H1 (cell line): ENCODE measurements around the gene RBP7. TPM values are rescaled to one million over a fixed set of nuclear protein-coding genes. Genes with fewer than 3 reads are reported as not detected.

Experiments used
- CBX5 ChIP-seq: fragments of 300-800, 300-1000 bp; sonication (generic); IDR thresholded peaks from 2 replicates; pipeline ENCODE4 v1.7.1; 2016; ENCODE audit warnings: antibody characterized with exemption, low read length, low read depth
- CHD7 ChIP-seq: fragments of 300-600 bp; sonication (generic); IDR thresholded peaks from 2 replicates; pipeline ENCODE4 v1.7.1; 2012; ENCODE audit warnings: low read length, moderate library complexity, mild to moderate bottlenecking, inconsistent platforms; ENCODE audit not compliant: insufficient replicate concordance
- CREB1 ChIP-seq: IDR thresholded peaks from 2 replicates; pipeline ENCODE4 v1.6.1; 2012; ENCODE audit warnings: inconsistent platforms
- GTF2F1 ChIP-seq: IDR thresholded peaks from 2 replicates; pipeline ENCODE4 v1.6.1; 2012; ENCODE audit warnings: low read depth, low read length, improper control_type of control experiment, borderline replicate concordance
- KDM4A ChIP-seq: IDR thresholded peaks from one replicate; pipeline ENCODE4 v1.7.1; 2012; ENCODE audit warnings: low read depth, mild to moderate bottlenecking, moderate library complexity, low read length, inconsistent platforms; ENCODE audit not compliant: severe bottlenecking
- KDM5A ChIP-seq: fragments of 200-600 bp; IDR thresholded peaks from 2 replicates; pipeline ENCODE4 v1.7.1; 2012; ENCODE audit warnings: mild to moderate bottlenecking, low read length, inconsistent platforms, mixed read lengths
- NRF1 ChIP-seq: IDR thresholded peaks from 2 replicates; pipeline ENCODE4 v1.6.1; 2011; ENCODE audit warnings: mild to moderate bottlenecking, low read depth, low read length, improper control_type of control experiment
- POU5F1 ChIP-seq: IDR thresholded peaks from 2 replicates; pipeline ENCODE4 v1.6.1; 2011; ENCODE audit warnings: low read depth, mild to moderate bottlenecking, low read length, moderate library complexity
- RNF2 ChIP-seq: fragments of 200-900, 300-1000 bp; sonication (generic); IDR thresholded peaks from 2 replicates; pipeline ENCODE4 v1.7.1; 2016; ENCODE audit warnings: borderline replicate concordance, low read depth, mild to moderate bottlenecking, antibody characterized with exemption, low read length; ENCODE audit not compliant: poor library complexity, severe bottlenecking; ENCODE audit errors: missing control alignments
- SUZ12 ChIP-seq: fragments of 200-600 bp; sonication (generic); IDR thresholded peaks from 2 replicates; pipeline ENCODE4 v1.6.1; 2012; ENCODE audit warnings: mild to moderate bottlenecking, inconsistent platforms, low read length, moderate library complexity, mixed read lengths
- TAF7 ChIP-seq: optimal IDR thresholded peaks from 2 replicates; pipeline ENCODE3; 2011; ENCODE audit warnings: low read depth, mild to moderate bottlenecking, inconsistent platforms, low read length, moderate library complexity, borderline replicate concordance
- ZNF274 ChIP-seq: IDR thresholded peaks from 2 replicates; pipeline ENCODE4 v1.7.0; 2012; ENCODE audit warnings: low read length, borderline replicate concordance; ENCODE audit errors: extremely low read depth
- polyA plus RNA-seq, 7 experiments: library from polyadenylated mRNA; depleted of rRNA in 3 of 7; stranded (reverse) in 5 of 7; unstranded in 2 of 7; fragments of >200 nt in 5 of 7; fragments of 200-250 nt in 2 of 7; gene quantifications; 1 replicate in 5 of 7; 2 replicates in 1 of 7; 4 replicates in 1 of 7; pipeline versions ENCODE4 v1.2.1 to v1.2.3, GENCODE V29; 2011 to 2013; ENCODE audit warnings: missing spikeins in 2 of 7, mixed read lengths in 2 of 7
- total RNA-seq: library from RNA; stranded (reverse); fragmentation: NEBNext Ultra II Directional; extraction: Animal tissue kit (Norgen Biotek cat#: 25700); gene quantifications from 2 replicates; pipeline ENCODE4 v1.2.1, GENCODE V29; 2021

RBP7 gene
- total and polyA plus RNA-seq, 2 of the 8 experiments (the other 6 are each of a cell fraction or from before 2014, with no cell fraction given): 5.7 to 7.2 TPM

- TF ChIP-seq CHD7 (no peak), CBX5 (no peak), TAF7 (no peak), KDM4A (no peak), GTF2F1 (no peak), KDM5A (no peak), ZNF274 (no peak), RNF2 (no peak), NRF1 (no peak), POU5F1 (no peak), SUZ12 (no peak), CREB1 (no peak)
These were observed 25.6 kb downstream of the RBP7 start (continued) for GRCh38 chr1:10022656-10023055.
